ENCODE measurements around the gene ZBTB20. TPM values are rescaled to one million over a fixed set of nuclear protein-coding genes. Genes with fewer than 3 reads are reported as not detected.

ZBTB20 gene
- total RNA-seq, 1 donor from 2014 or later, result 21.4 TPM

- H3K27me3 ChIP-seq (ENCODE audit: insufficient read depth, low read length), result no peaks in the 10 kb centered on the region
- DNase-seq (ENCODE audit: low read depth) (no peak), FAIRE-seq (no peak)
- Mint-ChIP-seq H3K4me1 (ENCODE audit: low read depth, unreplicated experiment) (peaks cover 37% of the 10 kb centered on the region), H3K9me3 (ENCODE audit: unreplicated experiment) (no peaks in the 10 kb centered on the region), H3K27ac (ENCODE audit: unreplicated experiment) (no peak overlapping the region), H3K4me3 (ENCODE audit: unreplicated experiment) (no peak overlapping the region), H3K27me3 (ENCODE audit: low read depth, unreplicated experiment) (no peaks in the 10 kb centered on the region), H3K36me3 (ENCODE audit: low read depth, unreplicated experiment) (no peaks in the 10 kb centered on the region)
- no peaks in the 10 kb centered on the region for H3K9me3 ChIP-seq (ENCODE audit: insufficient read depth, low read depth, low read length)
- H3K4me2 ChIP-seq (ENCODE audit: low read length), result no peak overlapping the region
- no peaks in the 10 kb centered on the region for H3K36me3 ChIP-seq (ENCODE audit: insufficient read depth, low read length)
- H2AFZ ChIP-seq (ENCODE audit: low read depth, low read length), result no peak overlapping the region
- H3K4me3 ChIP-seq (ENCODE audit: insufficient read depth, low read depth, low read length), result no peak overlapping the region
- H3K27ac ChIP-seq (ENCODE audit: low read depth, low read length), result no peak overlapping the region
- H3K9ac ChIP-seq (ENCODE audit: low read length), result no peak overlapping the region
- H3K79me2 ChIP-seq (ENCODE audit: insufficient read depth, low read length), result peaks cover 78% of the 10 kb centered on the region
- no peaks in the 10 kb centered on the region for H4K20me1 ChIP-seq (ENCODE audit: insufficient read depth, low read length)
- no peak for TF ChIP-seq CTCF (IDR thresholded peaks at IDR 0.05; ENCODE audit: insufficient read depth, low read depth, low read length)
- no peak for TF ChIP-seq EZH2 (IDR thresholded peaks at IDR 0.05; ENCODE audit: insufficient read depth, low read length)
- peaks cover 21% of the 10 kb centered on the region for H3K4me1 ChIP-seq (ENCODE audit: insufficient read depth, low read length)
These were observed 537.0 kb downstream of the ZBTB20 start for GRCh38 chr3:114609973-114610630.

GRCh38 chr3:114608293-114608692 lies 538.8 kb downstream of the ZBTB20 start:
- peak overlapping the region; percentile 84 for H3K27ac ChIP-seq (ENCODE audit: low read depth, low read length)
- peak overlapping the region; percentile 87 for H3K27ac Mint-ChIP-seq (ENCODE audit: unreplicated experiment)
- peak overlapping the region; percentile 42 for H3K4me2 ChIP-seq (ENCODE audit: low read length)
- peaks cover 37% of the 10 kb centered on the region for H3K4me1 Mint-ChIP-seq (ENCODE audit: low read depth, unreplicated experiment)
- FAIRE-seq, result peak; percentile 100
- no peaks in the 10 kb centered on the region for H3K36me3 ChIP-seq (ENCODE audit: insufficient read depth, low read length)
- H3K36me3 Mint-ChIP-seq (ENCODE audit: low read depth, unreplicated experiment), result no peaks in the 10 kb centered on the region
- H3K79me2 ChIP-seq (ENCODE audit: insufficient read depth, low read length), result peaks cover 77% of the 10 kb centered on the region
- H2AFZ ChIP-seq (ENCODE audit: low read depth, low read length), result no peak overlapping the region
- no peak for TF ChIP-seq CTCF (IDR thresholded peaks at IDR 0.05; ENCODE audit: insufficient read depth, low read depth, low read length)
- TF ChIP-seq EZH2 (IDR thresholded peaks at IDR 0.05; ENCODE audit: insufficient read depth, low read length), result no peak
- peak overlapping the region; percentile 34 for H3K9ac ChIP-seq (ENCODE audit: low read length)
- no peaks in the 10 kb centered on the region for H3K27me3 Mint-ChIP-seq (ENCODE audit: low read depth, unreplicated experiment)
- no peaks in the 10 kb centered on the region for H3K9me3 ChIP-seq (ENCODE audit: insufficient read depth, low read depth, low read length)
- no peak overlapping the region for H3K4me3 Mint-ChIP-seq (ENCODE audit: unreplicated experiment)
- peaks cover 21% of the 10 kb centered on the region for H3K4me1 ChIP-seq (ENCODE audit: insufficient read depth, low read length)
- DNase-seq (ENCODE audit: low read depth), result peak; percentile 95
- H4K20me1 ChIP-seq (ENCODE audit: insufficient read depth, low read length), result no peaks in the 10 kb centered on the region
- H3K27me3 ChIP-seq (ENCODE audit: insufficient read depth, low read length), result no peaks in the 10 kb centered on the region
- H3K9me3 Mint-ChIP-seq (ENCODE audit: unreplicated experiment), result no peaks in the 10 kb centered on the region
- H3K4me3 ChIP-seq (ENCODE audit: insufficient read depth, low read depth, low read length), result no peak overlapping the region

GRCh38 chr3:114606336-114606735 lies 540.8 kb downstream of the ZBTB20 start:
- peaks cover 37% of the 10 kb centered on the region for H3K4me1 Mint-ChIP-seq (ENCODE audit: low read depth, unreplicated experiment)
- no peaks in the 10 kb centered on the region for H3K9me3 Mint-ChIP-seq (ENCODE audit: unreplicated experiment)
- H3K4me3 Mint-ChIP-seq (ENCODE audit: unreplicated experiment), result no peak overlapping the region
- Histone ChIP-seq H3K79me2 (ENCODE audit: insufficient read depth, low read length) (peaks cover 69% of the 10 kb centered on the region), H3K9ac (ENCODE audit: low read length) (no peak overlapping the region), H3K4me3 (ENCODE audit: insufficient read depth, low read depth, low read length) (no peak overlapping the region), H3K9me3 (ENCODE audit: insufficient read depth, low read depth, low read length) (no peaks in the 10 kb centered on the region), H2AFZ (ENCODE audit: low read depth, low read length) (no peak overlapping the region), H3K27me3 (ENCODE audit: insufficient read depth, low read length) (no peaks in the 10 kb centered on the region), H3K4me1 (ENCODE audit: insufficient read depth, low read length) (peaks cover 21% of the 10 kb centered on the region), H3K4me2 (ENCODE audit: low read length) (no peak overlapping the region), H4K20me1 (ENCODE audit: insufficient read depth, low read length) (no peaks in the 10 kb centered on the region), H3K36me3 (ENCODE audit: insufficient read depth, low read length) (no peaks in the 10 kb centered on the region), H3K27ac (ENCODE audit: low read depth, low read length) (no peak overlapping the region)
- no peaks in the 10 kb centered on the region for H3K27me3 Mint-ChIP-seq (ENCODE audit: low read depth, unreplicated experiment)
- FAIRE-seq, result no peak
- TF ChIP-seq CTCF (IDR thresholded peaks at IDR 0.05; ENCODE audit: insufficient read depth, low read depth, low read length) (no peak), EZH2 (IDR thresholded peaks at IDR 0.05; ENCODE audit: insufficient read depth, low read length) (no peak)
- peaks cover 2% of the 10 kb centered on the region for H3K36me3 Mint-ChIP-seq (ENCODE audit: low read depth, unreplicated experiment)
- H3K27ac Mint-ChIP-seq (ENCODE audit: unreplicated experiment), result peak overlapping the region; percentile 62
- DNase-seq (ENCODE audit: low read depth), result no peak
